ENCODE results near the gene NEGR1.

DNA sequence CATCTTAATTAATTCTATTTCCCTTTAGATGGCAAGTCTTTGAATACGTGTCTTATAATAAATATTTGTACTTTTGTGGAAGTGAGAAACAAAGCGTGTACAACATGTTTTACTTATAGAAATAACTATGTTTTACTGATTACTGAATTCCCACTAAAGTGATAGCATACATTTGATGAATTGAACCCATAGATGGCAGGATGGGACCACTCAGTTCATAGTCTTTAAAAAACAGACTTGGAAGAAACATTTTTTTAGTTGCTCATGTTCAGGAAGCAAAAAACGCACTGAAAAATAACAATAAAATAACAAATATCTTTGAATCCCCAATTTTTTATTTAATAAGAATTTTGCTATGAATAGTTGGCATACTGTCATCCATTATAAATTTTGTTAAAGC lies 694.4 kb downstream of the NEGR1 start:
- TF ChIP-seq CTCF (IDR thresholded peaks at IDR 0.05 in 8 of 11, conservative IDR thresholded peaks at IDR 0.05 in 3 of 11) = no peak
- no peak for TF ChIP-seq POLR2A (IDR thresholded peaks at IDR 0.05)
